ENCODE results near the gene TBX6.
"Not testable (repeated sequence)": the region's sequence is repeated elsewhere in the genome, so short reads cannot be mapped to it uniquely, and the experiment has no call there.

Gene TBX6

DNA sequence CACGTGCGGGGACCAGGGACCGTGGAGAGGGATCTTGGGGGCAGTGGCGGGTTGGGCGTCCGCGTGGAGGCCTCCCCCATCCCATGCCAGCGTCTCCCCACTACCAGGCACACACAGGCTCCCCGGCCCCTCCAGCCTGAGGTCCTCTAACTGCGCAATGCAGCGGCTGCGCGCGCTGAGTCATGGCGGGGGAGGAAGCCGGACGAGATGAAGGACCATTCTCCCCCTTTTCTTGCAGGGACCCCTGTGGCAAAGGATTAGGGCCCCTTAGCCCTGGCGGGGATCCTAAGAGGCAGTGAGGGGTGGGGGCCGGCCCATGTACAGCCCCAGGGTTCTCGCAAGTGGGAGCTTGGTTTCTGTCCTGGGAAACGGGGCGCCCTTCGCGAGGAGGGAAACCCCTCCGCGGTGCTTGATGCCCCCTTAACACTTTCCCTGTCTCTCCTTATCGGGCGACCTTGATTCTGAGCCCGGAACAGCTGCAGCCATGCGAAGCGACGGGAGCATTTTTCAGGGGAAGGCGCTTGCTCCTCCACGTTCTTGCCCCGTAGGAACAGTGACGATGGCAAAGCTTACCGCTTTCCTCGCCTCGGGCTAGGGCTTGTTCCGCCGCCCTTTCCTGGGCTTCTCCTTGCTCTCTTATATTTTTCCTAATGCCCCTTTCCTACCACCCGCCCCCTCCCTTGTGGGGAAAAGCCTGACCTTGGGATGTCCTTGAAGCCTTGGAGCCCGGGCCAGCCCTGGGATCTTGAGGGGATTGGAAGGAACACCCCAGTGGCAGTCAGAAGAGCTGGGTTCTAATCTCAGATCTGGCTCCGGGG, 25.6 kb downstream of the TBX6 start:
- DNase-seq, result peak in 1 of 2 donors; percentile 76

GRCh38 chr16:30065102-30065942, 26.4 kb downstream of the TBX6 start, which contains the start of gene ALDOA:
ALDOA (plus strand) TSS chr16:30065760; CDS start chr16:30066898, 1,138 bp downstream.
- DNase-seq, result peak; percentile 92 to 99

DNA sequence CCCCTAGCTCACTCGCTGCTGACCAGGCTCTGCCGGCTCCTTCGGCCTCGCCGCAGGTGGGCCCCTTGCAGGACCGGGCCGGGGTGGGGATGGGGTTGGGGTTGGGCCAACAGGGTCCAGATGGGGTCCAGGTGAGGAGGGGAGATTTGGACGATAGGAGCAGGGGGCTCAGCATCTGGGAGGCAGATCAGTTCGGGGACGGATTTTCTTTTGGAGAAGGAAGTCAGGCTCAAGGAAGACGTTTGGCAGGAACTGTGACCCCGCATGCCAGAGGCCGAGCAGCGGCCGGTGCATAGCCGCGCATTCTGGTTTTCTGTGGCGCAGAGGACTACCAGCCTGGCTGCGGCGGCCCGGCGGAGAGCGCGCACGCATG, 27.0 kb downstream of the TBX6 start:
- DNase-seq, result no peak

DNA sequence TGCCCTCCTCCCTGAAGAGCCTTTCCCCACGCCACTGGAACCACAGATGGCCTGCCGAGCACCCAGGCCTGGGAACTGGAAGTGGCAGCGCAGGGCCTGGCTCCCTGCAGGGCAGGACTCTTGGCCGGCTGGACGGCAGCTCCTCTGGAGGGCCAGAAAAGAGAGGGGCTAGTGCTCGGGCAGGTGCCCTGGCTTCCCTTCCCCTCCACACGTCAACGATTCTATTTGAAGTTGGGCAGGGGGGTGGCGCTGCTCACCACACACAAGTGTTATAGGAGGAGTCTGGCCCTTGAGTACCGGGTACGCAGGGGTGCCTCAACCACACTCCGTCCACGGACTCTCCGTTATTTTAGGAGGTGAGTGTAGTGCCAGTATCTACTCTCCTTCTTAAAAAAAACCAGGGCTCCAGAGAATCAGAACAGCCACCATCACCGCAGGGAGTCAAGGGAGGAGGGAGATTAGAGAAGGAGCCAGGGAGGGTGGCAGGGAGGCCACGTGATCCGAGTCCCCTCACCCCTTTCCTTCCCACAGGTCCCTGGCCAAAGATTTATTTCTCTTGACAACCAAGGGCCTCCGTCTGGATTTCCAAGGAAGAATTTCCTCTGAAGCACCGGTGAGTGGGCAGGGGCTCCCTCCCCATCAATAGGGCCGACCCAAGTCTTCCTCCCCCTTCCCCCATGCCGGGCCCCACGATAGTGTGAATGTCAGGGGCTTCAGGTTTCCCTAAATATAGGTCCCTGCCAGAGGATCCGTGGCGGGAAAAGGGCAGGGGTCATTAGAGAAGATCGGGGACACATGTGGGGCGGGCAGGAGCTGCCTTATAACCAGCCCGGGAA, 27.6 kb downstream of the TBX6 start:
- DNase-seq, result peak; percentile 28 to 40

DNA sequence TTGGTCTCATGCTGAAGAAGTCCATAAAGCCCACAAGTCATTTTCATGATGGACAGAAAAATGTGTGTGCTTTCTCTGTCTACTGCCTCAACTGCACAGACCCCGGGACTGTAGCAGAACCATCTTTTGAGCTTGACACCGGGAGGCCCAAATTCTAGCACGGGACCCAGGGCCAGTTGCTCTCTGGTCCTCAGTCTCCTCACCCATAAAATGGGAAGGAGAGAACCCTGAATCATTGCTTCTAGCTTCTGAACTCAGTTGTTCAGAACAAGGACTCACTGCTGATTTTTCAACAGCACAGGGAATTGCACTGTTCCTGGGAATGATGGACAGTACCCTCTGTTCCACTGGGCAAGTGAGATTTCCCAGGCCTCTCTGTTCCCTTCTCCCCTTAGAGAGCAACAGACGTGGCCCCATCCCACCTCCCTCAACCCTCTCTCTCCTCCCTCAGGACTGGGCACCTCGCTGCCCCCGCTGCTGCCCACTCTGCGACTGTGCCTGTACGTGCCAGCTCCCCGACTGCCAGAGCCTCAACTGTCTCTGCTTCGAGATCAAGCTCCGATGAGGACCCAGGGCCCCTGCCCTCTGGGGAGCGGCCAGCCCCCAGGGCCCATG, 28.3 kb downstream of the TBX6 start:
- no peak for DNase-seq

- DNase-seq, result no peak
Measured at GRCh38 chr16:30060836-30061554, 30.7 kb downstream of the TBX6 start.

- DNase-seq, result no peak
Measured at GRCh38 chr16:30060346-30060745, 31.4 kb downstream of the TBX6 start.

- DNase-seq, result no peak
Measured at GRCh38 chr16:30054959-30055553, 36.7 kb downstream of the TBX6 start.

DNA sequence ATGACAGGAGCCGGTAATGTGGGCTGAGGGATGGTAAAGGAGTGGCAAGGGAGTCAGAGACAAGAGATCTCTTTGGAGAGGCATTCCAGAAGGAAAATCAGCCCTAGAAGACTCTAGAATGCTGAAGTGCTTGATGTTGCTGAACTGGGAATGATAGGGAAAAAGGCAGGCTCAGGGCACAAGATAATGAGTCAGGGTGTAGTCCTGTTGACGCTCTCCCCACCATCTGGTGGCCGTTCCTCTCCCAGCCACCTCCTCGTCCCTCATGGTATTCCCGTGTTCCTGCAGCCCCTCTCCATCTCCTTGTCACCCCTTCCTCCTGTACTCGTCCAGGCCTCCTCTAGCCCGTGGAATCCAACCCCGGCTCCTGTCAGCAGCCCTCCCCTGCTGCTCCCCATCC, 37.3 kb downstream of the TBX6 start:
- no peak for DNase-seq

DNA sequence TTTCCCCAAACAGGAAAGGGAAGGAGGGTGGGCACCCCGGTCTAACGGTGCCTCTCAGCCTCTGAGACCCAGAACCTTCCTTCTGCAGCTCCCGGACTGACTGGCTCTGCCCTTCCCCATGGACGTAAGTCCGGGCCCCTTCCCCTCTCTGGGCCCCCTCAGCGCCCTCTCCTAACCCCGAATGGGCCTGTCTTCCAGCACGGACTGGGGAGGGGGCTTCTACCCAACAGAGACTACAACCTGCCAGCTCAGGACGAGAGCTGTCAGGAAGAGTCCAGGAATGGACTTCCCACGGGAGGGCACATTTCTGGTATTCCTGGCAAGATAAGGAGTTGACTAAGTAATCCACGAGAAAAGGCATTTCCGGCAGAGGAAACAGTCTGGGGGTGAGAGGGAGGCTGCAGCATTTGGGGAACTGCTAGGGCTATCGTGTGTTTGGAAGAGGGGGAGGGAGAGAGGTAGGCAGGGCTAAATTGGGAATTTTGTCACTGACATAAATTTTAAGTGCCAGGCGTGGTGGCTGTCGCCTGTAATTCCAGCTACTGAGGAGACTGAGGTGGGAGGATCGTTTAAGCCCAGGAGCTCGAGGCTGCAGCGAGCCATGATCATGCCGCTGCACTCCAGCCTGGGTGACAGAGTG, 38.2 kb downstream of the TBX6 start:
- no peak for DNase-seq

DNA sequence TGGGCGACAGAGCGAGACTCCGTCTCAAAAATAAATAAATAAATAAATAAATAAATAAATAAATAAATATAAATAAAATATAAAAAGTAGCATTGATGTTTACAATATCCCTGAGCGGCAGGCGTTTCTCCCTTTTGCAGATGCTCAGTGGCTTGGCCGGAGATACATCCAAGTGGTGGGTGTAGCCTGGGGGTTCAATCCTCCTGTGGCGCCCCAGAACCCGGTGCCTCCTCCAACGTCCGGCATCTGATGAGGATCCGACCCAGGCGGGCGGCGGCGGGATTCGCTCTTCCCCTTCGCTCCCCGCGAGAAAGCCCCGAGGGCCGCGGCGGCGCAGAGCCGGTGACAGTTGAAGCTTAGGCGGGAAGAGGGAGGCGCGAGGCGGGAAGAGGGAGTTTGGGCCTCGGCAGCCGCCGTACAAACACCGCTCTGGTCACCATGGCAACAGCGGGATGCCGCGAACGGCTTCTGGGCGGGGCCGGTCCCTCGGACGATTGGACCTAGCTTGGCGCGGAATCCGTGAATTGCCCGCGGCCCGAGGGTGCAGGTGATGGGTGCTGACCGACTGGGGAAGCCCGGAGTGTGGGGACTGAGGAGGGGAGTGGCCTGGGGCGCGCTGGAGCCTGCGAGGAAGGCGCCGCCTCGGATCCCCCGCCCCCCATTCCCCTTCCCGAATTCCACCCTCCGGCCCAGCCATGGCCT, 38.9 kb downstream of the TBX6 start:
- peak; percentile 48 to 73 for DNase-seq

DNA sequence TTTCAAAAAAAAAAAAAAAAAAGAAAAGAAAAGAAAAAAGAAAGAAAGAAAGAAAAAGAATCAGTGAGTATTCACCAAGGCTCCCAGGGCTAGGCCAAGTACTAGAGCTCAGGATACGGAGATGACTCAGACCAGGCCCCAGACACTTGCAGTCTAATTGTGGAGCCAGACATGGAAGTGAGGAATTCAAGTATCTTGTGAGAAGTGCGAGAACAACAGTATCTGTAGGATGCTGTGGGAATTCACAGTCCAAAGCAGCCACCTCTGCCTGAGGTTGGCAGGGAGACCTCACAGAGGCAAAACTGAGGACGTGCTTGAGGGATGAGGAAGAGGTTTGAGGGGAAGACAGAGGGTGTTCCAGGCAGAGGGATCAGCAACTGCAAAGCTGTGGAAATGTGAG, 40.2 kb downstream of the TBX6 start:
- DNase-seq, result peak in 1 of 2 donors; percentile 40

- no peak for DNase-seq
Measured at GRCh38 chr16:30049871-30050270, 41.9 kb downstream of the TBX6 start.

DNA sequence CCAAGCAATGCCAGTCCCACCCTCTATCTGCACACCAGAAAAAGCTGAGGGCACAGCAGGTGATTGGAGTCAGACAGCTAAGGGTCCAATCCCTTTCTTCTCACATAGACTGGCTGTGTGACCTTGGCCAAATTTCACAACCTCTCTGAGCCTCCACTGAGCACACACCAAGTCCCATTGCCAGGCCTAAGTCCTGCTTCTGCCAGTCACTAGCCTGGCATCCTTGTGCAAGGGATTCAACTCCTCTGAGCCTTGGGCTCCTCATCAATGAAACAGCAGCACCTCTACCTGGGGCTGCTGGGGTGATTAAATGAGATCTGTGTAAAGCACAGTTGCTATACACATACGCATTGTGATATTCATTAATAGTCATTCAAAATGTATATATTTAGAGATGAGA, 45.1 kb downstream of the TBX6 start:
- DNase-seq, result no peak

- no peak for DNase-seq
Measured at GRCh38 chr16:30046178-30046577, 45.5 kb downstream of the TBX6 start.

DNA sequence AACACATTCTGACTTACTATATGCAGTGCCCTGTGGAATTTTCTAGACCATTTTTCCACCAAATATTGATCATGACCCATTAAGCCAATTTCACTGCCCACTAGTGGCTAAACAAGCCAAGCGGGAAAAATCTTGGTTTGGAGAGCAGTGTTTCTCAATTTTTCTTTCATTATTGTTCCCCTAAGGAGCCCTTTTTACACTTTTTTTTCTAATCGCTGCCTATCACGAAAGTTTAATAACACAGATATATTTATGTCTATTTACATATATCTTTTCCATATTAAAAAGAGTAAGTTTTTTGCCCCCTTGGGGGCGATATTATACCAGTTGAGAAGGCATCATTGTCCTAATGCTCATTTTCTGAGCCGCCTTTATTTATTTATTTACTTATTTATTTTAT, 49.9 kb downstream of the TBX6 start:
- no peak for DNase-seq

- not testable (repeated sequence) for DNase-seq
Measured at GRCh38 chr16:30040690-30041089, 51.0 kb downstream of the TBX6 start.

GRCh38 chr16:30040221-30040620, 51.5 kb downstream of the TBX6 start:
- DNase-seq, result peak in 1 of 2 donors; percentile 67

All from bone marrow (tissue), 2 donors.